Measurements from ENCODE around the gene RNF38. TPM values are rescaled to one million over a fixed set of nuclear protein-coding genes. Genes with fewer than 3 reads are reported as not detected.

Gene RNF38
- polyA plus RNA-seq, 1 donor: 27.0 TPM

GRCh38 chr9:36290996-36291395 lies 109.1 kb downstream of the RNF38 start:
- DNase-seq: no peak

- DNase-seq: no peak
Observed at GRCh38 chr9:36289836-36290435, 110.1 kb downstream of the RNF38 start.

GRCh38 chr9:36288070-36288469 lies 112.0 kb downstream of the RNF38 start:
- no peak for DNase-seq

Other genes with a start within 250 kb of the RNF38 start
- gene CCIN, start 230.9 kb downstream of the RNF38 start, polyA plus RNA-seq (ENCODE audit: insufficient read length): 0.59 TPM
- gene CLTA, start 209.3 kb downstream of the RNF38 start, polyA plus RNA-seq (ENCODE audit: insufficient read length): 112 TPM
- gene GNE, start 141.8 kb downstream of the RNF38 start, polyA plus RNA-seq (ENCODE audit: insufficient read length): 14.3 TPM
- 8.5 TPM for gene MELK, start 172.6 kb upstream of the RNF38 start, polyA plus RNA-seq (ENCODE audit: insufficient read length)

All from hindlimb muscle (tissue), 1 donor.